ENCODE measurements around the gene CLK1.
"Not testable (repeated sequence)": the region's sequence is repeated elsewhere in the genome, so short reads cannot be mapped to it uniquely, and the experiment has no call there.

Gene CLK1

DNA sequence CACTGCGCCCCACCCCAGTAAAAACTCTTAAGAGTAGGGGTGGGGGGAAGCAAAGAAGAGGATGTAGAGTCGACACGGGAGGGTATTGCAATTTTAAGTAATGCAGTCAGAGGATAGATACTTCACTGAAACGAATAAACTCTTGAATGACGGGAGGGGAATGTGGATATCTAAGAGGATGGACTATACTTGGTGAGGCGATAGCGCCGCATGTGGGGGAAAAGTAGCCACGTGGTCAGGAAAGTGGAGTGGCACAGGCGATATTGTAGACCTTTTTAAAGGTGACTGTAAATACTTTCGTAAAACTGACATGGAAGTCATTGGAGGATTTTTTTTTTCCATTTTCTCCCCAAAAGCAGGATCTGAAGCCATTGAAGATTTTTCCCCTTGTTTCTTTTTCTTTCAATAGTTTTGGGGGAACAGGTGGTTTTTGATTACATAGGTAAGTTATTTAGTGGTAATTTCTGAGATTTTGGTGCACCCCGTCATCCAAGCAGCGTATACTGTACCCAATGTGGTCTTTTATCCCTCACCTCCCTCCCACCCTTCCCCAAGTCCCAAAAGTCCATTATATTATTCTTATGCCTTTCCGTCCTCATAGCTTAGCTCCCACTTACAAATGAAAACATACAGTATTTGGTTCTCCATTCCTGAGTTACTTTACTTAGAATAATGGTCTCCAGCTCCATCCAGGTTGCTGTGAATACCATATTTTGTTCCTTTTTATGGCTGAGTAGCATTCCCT, 13.8 kb downstream of the CLK1 start:
- no peak for DNase-seq

DNA sequence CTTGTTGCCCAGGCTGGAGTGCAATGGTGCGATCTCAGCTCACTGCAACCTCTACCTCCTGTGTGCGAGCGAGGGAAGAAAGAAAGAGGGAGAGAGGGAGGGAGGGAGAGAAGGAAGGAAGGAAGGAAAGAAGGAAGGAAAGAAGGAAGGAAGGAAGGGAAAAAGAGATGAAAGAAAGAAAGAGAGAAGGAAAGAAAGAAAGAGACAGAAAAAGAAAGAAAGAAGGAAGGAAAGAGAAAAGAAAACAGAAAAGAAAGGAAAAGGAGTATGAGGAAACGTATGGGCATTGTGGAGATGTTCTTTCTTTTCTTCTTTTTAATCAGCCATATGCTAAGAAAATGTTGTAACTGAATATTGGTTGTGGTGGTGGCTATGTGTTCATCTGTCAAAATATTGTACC, 16.5 kb downstream of the CLK1 start:
- no peak for DNase-seq

- DNase-seq = no peak
These were observed 17.2 kb downstream of the CLK1 start for GRCh38 chr2:200847269-200847668.

GRCh38 chr2:200845669-200846325, 18.7 kb downstream of the CLK1 start:
- DNase-seq = no peak

DNA sequence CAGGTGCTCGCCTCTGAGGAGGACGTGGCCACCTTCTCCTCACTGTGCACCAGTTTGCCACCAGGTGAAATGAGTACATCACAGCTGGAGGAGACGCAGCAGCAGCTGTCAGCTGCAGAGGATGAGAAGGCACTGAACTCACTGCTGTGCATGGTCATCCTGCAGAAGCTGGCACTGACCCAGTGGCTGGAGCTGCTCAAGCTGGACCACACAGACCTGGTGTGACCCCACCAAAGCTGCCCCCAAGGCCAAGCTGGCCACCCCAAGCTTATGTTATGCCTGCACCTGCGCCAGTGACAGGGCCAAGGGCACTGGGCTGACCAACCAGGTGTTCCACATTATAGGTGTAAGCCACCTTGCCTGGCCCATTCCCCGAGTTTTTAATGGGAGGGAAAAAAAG, 19.3 kb downstream of the CLK1 start:
- no peak for DNase-seq

DNA sequence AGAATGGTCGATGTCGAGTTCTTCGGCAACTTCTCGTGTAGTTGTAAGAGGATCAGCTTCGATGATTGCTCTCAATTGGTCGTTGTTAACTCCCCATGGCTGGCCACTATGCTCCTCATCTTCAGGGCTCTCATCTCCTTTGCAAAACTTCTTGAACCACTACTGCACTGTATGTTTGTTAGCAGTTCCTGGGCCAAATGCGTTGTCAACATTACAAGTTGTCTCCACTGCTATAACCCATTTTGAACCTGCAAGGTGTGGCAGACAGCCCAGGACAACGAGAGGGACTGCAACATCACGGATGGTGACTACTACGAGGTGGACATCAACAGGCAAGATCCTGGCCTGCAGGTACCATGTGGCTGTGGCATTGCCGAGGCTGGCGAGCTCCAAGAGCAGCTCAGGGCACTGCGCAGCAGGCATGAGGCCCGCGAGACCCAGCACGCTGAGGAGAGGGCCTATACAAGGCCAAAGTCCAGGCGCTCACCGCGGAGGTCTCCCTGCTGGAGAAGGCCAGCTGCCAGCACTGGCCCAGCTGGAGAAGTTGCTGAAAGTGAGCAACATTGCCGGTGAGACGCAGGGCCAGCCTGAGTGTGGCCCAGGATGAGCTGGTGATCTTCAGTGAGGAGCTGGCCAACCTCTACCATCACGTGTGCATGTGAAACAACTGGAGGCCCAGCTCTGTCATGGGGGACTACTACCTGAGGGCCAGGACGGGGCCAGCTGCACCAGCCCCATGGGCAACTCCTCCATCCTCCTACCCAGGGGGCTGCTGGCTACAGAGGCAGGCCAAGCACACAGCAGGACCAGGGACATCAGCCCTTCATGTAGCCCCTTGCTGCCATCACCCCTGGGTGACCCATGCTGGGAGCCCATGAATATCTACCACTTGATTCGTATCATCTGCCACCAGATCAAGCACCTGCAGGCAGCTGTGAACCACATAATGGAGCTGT, 20.2 kb downstream of the CLK1 start:
- no peak for DNase-seq

DNA sequence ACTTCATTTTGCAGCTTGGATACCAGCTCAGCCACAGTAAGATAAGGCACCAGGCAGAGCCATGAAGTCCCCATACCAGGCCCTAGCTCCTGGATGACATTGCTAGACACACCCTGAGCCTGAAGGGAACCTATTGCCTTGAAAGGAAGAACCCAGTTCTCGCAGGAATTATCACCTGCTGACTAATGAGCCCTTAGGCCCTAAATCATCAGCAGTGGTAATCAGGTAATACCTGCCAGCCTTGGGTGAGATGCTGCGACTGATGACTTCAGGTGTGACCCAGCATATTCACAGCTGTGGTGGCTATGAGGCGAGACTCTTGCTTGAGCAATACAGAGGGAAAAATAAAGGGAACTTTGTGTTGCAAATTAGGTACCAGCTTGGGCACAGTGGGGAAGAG, 24.9 kb downstream of the CLK1 start:
- no peak for DNase-seq

DNA sequence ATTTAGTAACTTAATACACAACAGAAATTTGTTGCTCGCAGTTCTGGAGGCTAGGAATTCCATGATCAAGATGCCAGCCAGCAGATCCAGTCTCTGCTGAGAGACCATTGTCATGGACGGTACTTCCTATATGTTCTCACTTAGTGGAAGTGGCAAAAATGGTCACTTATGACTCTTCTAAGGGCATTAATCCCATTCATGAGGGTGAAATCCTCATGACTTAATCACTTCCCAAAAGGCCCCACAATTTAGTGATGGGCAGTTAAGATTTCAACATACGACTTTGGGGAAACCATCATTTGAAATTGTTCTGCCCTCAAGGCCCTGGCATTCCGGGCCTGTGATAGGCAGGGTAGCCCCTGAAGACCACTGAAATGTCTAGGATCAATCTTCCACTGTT, 29.8 kb downstream of the CLK1 start:
- DNase-seq = no peak

GRCh38 chr2:200829258-200829655, 35.2 kb downstream of the CLK1 start:
- DNase-seq = no peak

DNA sequence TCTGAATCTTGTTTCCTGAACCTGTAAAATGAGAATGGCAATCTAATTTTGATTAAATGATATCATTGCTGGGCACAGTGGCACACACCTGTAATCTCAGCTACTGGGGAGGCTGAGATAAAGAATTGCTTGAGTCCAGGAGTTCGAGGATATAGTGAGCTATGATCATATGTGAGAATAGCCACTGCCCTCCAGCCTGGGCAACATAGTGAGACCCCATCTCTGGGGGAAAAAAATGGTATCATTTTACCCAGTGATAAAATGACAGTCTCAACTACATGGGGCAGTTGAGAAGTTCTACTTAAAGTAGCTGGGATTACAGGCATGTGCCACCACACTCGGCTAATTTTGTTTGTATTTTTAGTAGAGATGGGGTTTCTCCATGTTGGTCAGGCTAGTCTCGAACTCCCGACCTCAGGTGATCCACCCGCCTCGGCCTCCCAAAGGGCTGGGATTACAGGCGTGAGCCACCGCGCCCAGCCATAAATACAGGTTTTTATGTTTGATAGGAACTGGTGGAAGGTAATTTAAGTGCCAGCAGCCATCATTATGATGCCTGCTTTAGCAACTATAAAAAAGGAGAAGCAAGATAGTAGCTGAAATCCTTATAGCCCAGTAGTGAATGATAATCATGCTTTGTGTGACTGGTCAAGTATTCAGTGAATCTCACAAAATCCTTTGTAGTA, 35.7 kb downstream of the CLK1 start:
- DNase-seq = no peak

GRCh38 chr2:200828104-200828503, 36.4 kb downstream of the CLK1 start:
- no peak for DNase-seq

DNA sequence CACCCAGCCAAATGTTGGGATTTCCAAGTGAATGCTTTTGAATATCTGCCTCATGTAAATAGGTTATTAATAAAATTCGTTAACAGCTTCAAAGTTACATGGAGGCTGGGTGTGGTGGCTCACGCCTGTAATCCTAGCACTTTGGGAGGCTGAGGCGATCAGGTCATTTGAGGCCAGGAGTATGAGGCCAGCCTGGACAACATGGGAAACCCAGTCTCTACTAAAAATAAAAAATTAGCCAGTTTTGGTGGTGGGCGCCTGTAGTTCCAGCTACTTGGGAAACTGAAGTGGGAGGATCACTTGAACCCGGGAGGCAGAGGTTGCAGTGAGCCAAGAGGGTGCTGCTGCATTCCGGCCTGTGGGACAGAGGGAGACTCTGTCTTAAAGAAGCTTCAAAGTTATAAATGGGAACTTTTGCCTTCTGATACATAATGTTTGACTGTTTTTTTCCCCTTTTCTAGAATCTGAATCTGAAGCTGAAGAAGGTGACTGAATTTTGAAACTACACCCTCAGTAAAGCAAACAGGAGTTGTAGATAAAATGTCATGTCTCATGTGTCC, 42.7 kb downstream of the CLK1 start:
- DNase-seq = no peak

DNA sequence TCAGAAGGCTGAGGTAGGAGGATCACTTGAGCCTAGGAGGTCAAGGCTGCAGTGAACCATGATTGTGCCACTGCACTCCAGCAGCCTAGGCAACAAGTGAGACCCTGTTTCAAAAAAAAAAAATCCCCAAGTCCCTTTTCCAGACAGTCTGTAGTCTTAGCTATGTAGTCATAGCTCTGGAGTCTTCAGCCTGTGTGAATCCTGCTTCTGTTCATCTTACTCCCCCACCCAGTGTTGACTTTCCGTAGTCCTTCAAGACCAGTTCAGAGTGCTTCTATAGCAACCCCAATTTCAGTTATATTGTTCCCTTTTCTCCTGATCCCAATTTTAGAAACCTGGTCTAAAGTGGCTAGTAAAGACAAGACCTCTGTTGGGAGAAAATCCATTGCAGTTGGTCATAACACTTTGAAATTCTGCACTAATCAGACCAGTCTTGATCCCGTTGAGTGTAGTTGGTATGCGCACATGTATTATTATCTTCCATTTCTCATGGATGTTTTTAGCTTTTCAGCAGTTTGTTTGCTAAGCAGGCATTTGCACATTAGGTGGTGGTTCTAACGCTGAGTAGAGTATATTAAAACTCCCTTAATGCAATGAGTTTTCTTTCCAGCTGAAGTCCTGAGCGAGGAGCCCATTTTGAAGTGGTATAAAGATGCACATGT, 43.8 kb downstream of the CLK1 start:
- DNase-seq = no peak

DNA sequence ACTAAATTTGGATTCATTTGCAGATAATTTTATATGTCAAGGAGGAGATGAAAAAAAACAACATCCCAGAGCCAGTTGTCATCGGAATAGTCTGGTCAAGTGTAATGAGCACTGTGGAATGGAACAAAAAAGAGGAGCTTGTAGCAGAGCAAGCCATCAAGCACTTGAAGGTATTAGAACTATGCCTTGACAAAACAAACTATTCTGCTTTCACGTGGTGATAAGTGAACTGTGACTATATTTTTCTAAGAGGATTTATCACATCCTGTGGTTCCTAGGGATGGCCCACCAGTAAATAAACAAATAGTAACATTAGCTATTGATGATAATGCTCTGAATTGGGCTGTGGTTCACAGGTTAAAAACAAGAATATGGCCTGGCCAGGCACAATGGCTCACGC, 45.7 kb downstream of the CLK1 start:
- not testable (repeated sequence) for DNase-seq

DNA sequence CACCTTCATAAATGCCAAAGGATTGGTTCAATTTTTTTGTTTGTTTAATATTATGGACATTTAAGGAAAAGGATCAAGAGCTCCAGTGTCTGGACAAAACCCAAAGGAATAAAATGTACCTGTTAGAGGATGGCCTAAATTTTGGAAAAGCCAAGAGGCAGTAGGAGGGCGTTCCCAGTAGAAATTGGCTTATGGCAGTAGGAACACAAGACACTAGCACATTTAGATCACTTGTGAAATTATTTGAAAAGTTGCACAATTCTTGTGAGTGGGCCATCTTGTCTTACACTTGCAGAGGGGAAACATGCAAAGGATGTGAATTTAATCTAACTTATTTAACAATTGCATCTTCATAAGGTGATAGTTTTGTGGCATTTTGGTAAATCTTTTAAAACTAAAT, 49.5 kb downstream of the CLK1 start:
- DNase-seq = no peak

DNA sequence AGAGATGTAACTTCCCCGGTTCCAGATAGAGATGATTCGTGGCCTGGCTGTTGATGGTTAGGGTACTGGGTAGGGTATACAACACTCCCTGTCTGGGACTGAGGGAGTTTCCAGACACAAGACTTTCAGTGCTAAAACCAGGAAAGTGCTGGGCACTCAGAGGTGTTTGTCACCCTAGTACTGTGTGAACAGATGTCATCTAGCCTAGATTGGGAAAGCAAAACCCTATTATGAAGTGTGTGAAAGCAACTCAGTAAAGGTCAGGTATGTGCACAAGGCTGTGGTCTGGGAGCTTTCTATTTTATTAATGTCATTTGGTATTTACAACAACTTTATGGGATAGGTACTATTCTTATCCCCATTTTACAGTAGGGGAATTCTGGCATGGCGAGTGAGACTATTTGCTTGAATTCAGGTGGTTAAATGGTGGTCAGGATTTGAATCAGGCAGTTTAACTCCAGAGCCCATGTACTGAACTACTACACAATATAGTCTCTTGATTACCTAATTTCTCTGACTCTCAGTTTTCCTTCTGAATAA, 50.1 kb downstream of the CLK1 start:
- no peak for DNase-seq

GRCh38 chr2:200812122-200813022, 52.1 kb downstream of the CLK1 start:
- DNase-seq = no peak

DNA sequence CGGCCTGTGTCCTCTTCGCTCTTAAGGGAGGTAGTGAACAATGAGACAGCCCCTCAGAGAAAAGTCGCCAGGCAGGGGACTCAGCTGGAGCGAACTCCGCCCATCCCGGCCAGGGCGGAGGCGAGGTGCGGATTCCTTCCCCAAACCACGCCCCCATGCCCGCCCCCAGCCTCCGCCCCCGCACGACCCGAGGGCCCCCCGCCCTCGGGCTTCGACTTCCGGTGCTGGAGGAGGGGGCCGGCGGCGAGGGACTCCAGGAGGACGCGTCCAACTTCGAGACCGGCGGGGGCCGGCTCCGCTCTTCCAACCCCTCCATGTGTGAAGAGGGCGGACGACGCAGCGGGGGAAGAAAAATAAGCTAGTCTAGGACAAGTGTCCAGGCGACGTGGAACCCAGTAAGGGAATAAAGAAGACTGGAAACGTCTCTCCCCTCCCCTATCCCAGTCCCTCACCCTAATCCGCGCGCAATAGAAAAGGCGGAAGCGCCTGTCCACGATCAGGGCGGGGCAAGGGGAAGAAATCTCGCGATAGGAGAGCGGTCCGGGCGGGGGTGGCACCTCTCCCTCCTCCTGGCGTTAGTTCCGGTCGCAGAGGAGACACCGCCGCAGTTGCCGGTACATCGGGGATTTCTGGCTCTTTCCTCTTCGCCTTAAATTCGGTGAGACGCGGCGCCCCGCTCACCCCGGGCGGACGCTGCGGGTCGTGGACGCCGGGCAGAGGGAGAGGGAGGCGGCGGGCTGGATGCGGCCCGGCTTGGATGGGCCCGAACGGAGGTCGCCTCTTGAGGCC, 52.9 kb downstream of the CLK1 start, which contains the start of gene BZW1:
Gene BZW1 (plus strand): TSS at position 578 of the 789 bp plus-strand sequence. CDS start 1,308 bp downstream, outside the sequence.
- peak; percentile 98 for DNase-seq

- DNase-seq = no peak
These were observed 53.5 kb downstream of the CLK1 start for GRCh38 chr2:200810998-200811332.

Data from DMS79 treated with DMSO at 0.1 percent for 48 hours (cell line).